Retinal pigment epithelial cell (primary cell): Measurements from ENCODE around the gene PHF20.

ENCODE experiments used
- DNase-seq: peaks from one replicate; pipeline ENCODE4 v3.0.0-alpha.2; 2010; ENCODE audit warnings: low read depth
- H3K4me3 ChIP-seq: 2 replicates; pipeline ENCODE4 v1.5.1; 2011; ENCODE audit warnings: mild to moderate bottlenecking, low read length, control low read depth, moderate library complexity
- CTCF ChIP-seq: conservative IDR thresholded peaks from 2 replicates; pipeline ENCODE4 v1.5.1; 2011; ENCODE audit warnings: low read depth, low read length, control low read depth, inconsistent platforms

Gene PHF20

GRCh38 chr20:35866418-35867202, 94.8 kb downstream of the PHF20 start:
- H3K4me3 ChIP-seq: no peak overlapping the region
- peak; percentile 48 for DNase-seq
- TF ChIP-seq CTCF: no peak

- no peak for DNase-seq
- TF ChIP-seq CTCF: no peak
- no peak overlapping the region for H3K4me3 ChIP-seq
These were observed 98.9 kb downstream of the PHF20 start for GRCh38 chr20:35870541-35871258.

- no peak for DNase-seq
- no peak overlapping the region for H3K4me3 ChIP-seq
- TF ChIP-seq CTCF: no peak
These were observed 99.5 kb downstream of the PHF20 start for GRCh38 chr20:35871259-35871771.

GRCh38 chr20:35876033-35876320, 104.2 kb downstream of the PHF20 start:
- no peak for TF ChIP-seq CTCF
- DNase-seq: no peak
- no peak overlapping the region for H3K4me3 ChIP-seq

- TF ChIP-seq CTCF: no peak
- no peak overlapping the region for H3K4me3 ChIP-seq
- DNase-seq: no peak
These were observed 105.8 kb downstream of the PHF20 start for GRCh38 chr20:35877611-35878010.

- DNase-seq: no peak
- H3K4me3 ChIP-seq: no peak overlapping the region
- no peak for TF ChIP-seq CTCF
These were observed 106.4 kb downstream of the PHF20 start for GRCh38 chr20:35878113-35878625.
